Measurements from ENCODE around the gene ACACA. TPM values are rescaled to one million over a fixed set of nuclear protein-coding genes. Genes with fewer than 3 reads are reported as not detected.

The ACACA gene
- total RNA-seq, 2 experiments from 2014 or later: 58.9 to 64.0 TPM

DNA sequence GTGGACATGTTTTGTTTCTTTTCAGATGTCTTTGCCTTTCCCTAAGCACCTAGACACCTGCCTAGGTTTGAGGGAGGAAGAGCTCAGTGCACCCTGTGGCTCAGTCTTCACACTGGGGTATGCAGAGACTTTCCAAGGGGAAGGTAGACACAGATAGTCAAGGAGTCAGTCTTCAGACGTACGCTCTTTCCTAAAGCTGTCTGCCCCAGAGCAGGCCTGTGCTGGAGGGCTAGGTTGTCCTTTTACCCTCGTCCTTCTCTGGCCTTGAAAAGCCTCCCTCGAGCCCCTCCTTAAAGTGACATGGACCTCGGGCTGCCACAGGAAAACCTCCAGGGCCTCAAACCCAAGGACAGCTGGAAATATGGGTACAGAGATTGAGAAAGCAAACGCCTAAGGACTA lies 354.2 kb downstream of the ACACA start:
- Mint-ChIP-seq H3K9me3 (ENCODE audit: insufficient read depth) (no peaks in the 10 kb centered on the region), H3K27me3 (ENCODE audit: low read depth) (no peaks in the 10 kb centered on the region), H3K36me3 (ENCODE audit: low read depth) (peaks cover 18% of the 10 kb centered on the region), H3K4me3 (no peak overlapping the region), H3K27ac (no peak overlapping the region), H3K4me1 (ENCODE audit: low read depth) (peaks cover 6% of the 10 kb centered on the region)
- DNase-seq (no peak), ATAC-seq (no peak)
- POLR2A ChIA-PET: no interaction called here
- CTCF ChIA-PET: no interaction called here

DNA sequence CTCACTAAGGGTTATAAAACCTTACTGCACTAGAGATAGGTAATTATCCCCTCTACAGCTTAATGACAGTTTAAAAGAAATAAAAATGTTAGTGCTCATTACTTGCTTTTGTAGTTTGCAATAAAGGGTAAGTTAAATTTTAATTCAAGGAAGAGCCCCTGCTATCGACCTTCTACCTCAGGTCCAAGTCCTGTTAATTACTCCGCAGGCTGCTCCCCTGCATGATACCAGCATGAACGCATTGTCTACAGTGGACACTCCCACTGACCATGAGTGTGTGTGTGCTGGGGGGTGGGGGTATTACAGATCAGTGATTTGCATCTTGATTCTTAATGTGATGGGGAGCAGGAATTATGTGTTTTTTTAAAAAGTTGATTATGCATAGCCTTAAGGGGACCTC lies 354.8 kb downstream of the ACACA start:
- Mint-ChIP-seq H3K4me3 (no peak overlapping the region), H3K9me3 (ENCODE audit: insufficient read depth) (no peaks in the 10 kb centered on the region), H3K36me3 (ENCODE audit: low read depth) (peaks cover 16% of the 10 kb centered on the region), H3K4me1 (ENCODE audit: low read depth) (peaks cover 7% of the 10 kb centered on the region), H3K27me3 (ENCODE audit: low read depth) (no peaks in the 10 kb centered on the region), H3K27ac (no peak overlapping the region)
- ChIA-PET CTCF (interaction anchor here (1.4 kb wide), 1 partner anchor 450 kb away, joined by 4 read pairs; no protein-coding TSS in a partner anchor), POLR2A (no interaction called here)
- DNase-seq (no peak), ATAC-seq (no peak)

DNA sequence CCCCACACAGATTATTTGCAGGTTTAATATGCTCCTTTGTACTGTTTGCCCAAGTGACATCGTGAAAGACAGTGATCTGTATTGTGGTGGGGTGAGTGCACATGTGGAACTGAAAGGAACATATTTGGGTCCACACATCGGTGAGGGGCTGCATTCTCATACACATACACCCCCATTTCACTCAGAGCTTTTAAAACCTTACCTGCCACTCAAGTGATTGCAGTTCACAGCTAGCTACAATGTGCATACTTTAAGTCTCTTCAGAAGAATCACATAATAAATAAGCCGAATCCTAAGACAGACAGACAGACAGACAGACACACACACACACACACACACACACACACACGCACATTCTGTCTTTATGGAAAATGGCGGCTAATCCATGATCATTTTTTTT lies 355.3 kb downstream of the ACACA start:
- peaks cover 12% of the 10 kb centered on the region for H3K36me3 Mint-ChIP-seq (ENCODE audit: low read depth)
- H3K27me3 Mint-ChIP-seq (ENCODE audit: low read depth): no peaks in the 10 kb centered on the region
- no peaks in the 10 kb centered on the region for H3K9me3 Mint-ChIP-seq (ENCODE audit: insufficient read depth)
- H3K4me3 Mint-ChIP-seq: no peak overlapping the region
- H3K27ac Mint-ChIP-seq: no peak overlapping the region
- peaks cover 7% of the 10 kb centered on the region for H3K4me1 Mint-ChIP-seq (ENCODE audit: low read depth)
- no peak for DNase-seq
- no peak for ATAC-seq
- ChIA-PET CTCF (interaction anchor here (1.4 kb wide), 1 partner anchor 449 kb away, joined by 4 read pairs; no protein-coding TSS in a partner anchor), POLR2A (no interaction called here)

DNA sequence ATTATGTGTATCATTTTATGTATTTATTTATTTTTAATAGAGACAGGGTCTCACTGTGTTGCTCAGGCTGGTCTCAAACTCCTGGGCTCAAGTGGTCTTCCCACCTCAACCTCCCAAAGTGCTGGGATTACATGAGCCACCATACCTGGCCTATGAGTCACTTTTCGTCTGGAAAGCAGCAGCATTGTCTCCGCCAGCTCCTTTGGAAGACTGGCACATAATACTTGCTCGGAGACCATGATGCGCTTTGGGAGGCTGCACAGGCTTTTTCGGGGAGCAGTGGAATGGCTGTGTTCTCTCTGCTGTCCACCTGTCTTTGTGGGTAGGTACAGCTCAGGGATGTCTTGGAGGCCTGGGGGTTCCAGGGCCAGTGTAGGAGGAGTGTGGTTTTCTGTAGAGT lies 355.7 kb downstream of the ACACA start:
- POLR2A ChIA-PET: no interaction called here
- H3K36me3 Mint-ChIP-seq (ENCODE audit: low read depth): peaks cover 8% of the 10 kb centered on the region
- peaks cover 7% of the 10 kb centered on the region for H3K4me1 Mint-ChIP-seq (ENCODE audit: low read depth)
- CTCF ChIA-PET: interaction anchor here (1.4 kb wide), 1 partner anchor 449 kb away, joined by 4 read pairs; no protein-coding TSS in a partner anchor
- ATAC-seq (no peak), DNase-seq (no peak)
- H3K27me3 Mint-ChIP-seq (ENCODE audit: low read depth): no peaks in the 10 kb centered on the region
- no peak overlapping the region for H3K27ac Mint-ChIP-seq
- no peak overlapping the region for H3K4me3 Mint-ChIP-seq
- no peaks in the 10 kb centered on the region for H3K9me3 Mint-ChIP-seq (ENCODE audit: insufficient read depth)

DNA sequence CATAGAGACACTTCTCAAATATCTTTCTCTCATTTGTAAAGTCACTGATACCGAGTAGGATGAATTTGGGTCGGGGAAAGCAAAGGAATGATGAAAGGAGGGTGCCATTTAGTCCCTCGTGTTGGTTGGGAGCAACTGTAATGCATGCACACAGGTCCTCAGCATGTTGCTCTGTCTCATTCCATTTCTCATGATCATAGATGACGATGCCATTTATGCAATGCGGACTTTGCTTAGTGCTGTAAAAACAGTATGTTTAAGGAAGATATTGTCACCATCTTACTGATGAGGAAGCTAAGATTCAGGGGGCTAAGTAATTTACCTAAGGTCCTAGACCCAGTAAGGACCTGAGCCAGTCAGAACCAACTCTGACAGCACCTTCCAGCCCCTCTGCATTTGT lies 357.8 kb downstream of the ACACA start:
- Mint-ChIP-seq H3K27ac (no peak overlapping the region), H3K36me3 (ENCODE audit: low read depth) (peaks cover 3% of the 10 kb centered on the region)
- no peak for ATAC-seq

DNA sequence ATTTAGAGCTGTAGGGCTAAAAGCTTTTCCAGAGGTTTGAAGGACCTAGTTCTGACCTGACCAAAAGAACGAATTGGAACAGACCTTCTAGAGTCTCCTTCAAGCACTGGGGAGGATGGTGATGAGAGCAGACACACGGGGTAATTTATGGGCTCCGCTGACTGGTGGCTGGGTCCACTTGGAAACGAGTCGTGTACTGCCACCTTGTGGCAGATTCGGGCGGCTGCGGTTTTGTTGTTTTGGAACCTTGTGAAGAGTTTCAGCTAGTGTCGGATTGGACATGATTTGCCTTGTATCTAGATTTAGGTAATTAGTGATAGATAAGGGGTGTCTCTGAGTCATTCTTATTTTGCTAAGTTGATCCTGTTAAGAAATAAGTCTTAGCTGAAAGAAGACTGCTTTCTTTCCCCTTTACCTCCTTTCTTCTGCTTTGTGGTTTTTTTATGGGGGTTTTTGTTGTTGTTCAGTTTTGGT lies 359.0 kb downstream of the ACACA start:
- Mint-ChIP-seq H3K36me3 (ENCODE audit: low read depth) (peaks cover 7% of the 10 kb centered on the region), H3K27me3 (ENCODE audit: low read depth) (no peaks in the 10 kb centered on the region), H3K4me1 (ENCODE audit: low read depth) (peaks cover 12% of the 10 kb centered on the region), H3K4me3 (no peak overlapping the region), H3K27ac (no peak overlapping the region), H3K9me3 (ENCODE audit: insufficient read depth) (no peaks in the 10 kb centered on the region)
- peak; percentile 88 for DNase-seq
- ChIA-PET CTCF (interaction anchor here (0.7 to 5.0 kb wide), 52 partner anchors 9 to 449 kb away, joined by 3 to 25 read pairs (median 4); partner anchors contain the start of genes AATF and MRM1), POLR2A (no interaction called here)
- peak; percentile 81 for ATAC-seq

More for the DNA sequence above, 357.8 kb downstream of the ACACA start:
- H3K27me3 Mint-ChIP-seq (ENCODE audit: low read depth): no peaks in the 10 kb centered on the region
- ChIA-PET CTCF (interaction anchor here (1.0 to 5.0 kb wide), 14 partner anchors 30 to 450 kb away, joined by 3 to 25 read pairs (median 4); partner anchors contain the start of gene AATF), POLR2A (no interaction called here)
- no peaks in the 10 kb centered on the region for H3K9me3 Mint-ChIP-seq (ENCODE audit: insufficient read depth)
- H3K4me3 Mint-ChIP-seq: no peak overlapping the region
- DNase-seq: no peak
- peaks cover 7% of the 10 kb centered on the region for H3K4me1 Mint-ChIP-seq (ENCODE audit: low read depth)

DNA sequence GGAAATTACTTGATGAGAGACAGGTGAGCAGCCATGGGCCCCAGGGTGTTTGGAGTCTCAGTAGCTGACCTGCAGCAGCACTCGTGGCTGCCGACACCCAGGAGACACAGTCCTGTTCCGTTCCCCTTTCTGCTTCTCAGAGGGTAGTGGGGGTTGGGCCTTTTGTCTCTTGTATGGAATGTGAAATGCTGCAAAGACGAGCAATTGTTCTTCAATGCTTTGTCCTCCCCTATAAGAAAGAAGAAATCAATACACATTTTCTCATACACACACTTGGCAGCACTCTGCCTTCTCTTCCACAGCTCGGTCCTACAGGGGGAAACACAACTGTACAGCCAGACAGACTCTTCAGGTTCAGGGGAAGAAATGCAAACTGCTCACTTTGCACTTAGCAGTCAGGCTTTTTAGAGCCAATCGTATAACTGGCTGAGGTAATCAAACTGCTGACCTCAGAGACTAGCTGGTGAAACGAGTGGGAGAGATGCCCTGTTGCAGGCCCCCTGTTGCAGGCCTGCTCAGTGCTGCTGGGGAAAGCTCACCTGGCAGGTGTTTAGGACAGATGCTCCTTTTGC lies 361.2 kb downstream of the ACACA start:
- ATAC-seq: no peak
- ChIA-PET CTCF (interaction anchor here (0.7 to 5.0 kb wide), 5 partner anchors 9 to 419 kb away, joined by 3 to 25 read pairs (median 19); partner anchors contain the start of gene AATF), POLR2A (interaction anchor here (0.6 kb wide), 1 partner anchor 96 kb away, joined by 4 read pairs; no protein-coding TSS in a partner anchor)
- H3K27me3 Mint-ChIP-seq (ENCODE audit: low read depth): no peaks in the 10 kb centered on the region
- no peak overlapping the region for H3K4me3 Mint-ChIP-seq
- no peak overlapping the region for H3K27ac Mint-ChIP-seq
- peaks cover 7% of the 10 kb centered on the region for H3K36me3 Mint-ChIP-seq (ENCODE audit: low read depth)
- DNase-seq: no peak
- peaks cover 12% of the 10 kb centered on the region for H3K4me1 Mint-ChIP-seq (ENCODE audit: low read depth)
- H3K9me3 Mint-ChIP-seq (ENCODE audit: insufficient read depth): no peaks in the 10 kb centered on the region

DNA sequence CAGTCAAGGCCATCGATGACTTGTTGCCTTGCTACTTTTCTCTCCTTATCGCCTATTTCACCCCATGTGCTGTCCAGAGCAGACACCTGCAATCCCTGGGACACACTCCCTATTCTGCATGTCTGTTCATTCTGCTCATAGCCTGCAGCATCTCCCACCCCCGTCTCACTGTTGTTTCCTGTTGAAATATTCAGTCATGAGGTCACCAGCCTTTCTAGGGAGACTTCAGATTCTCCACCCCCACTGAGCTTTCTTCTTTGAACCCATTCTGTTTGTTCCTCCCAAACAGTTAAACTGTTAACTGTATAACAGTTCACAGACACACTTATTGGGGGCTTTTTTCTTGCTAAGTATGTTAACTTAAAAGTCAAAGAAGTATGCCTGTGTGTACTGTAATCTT lies 363.4 kb downstream of the ACACA start:
- ChIA-PET POLR2A (interaction anchor here (1.0 kb wide), 1 partner anchor 17 kb away, joined by 3 read pairs; no protein-coding TSS in a partner anchor), CTCF (interaction anchor here (0.7 to 1.0 kb wide), 2 partner anchors 414 to 417 kb away, joined by 3 read pairs; no protein-coding TSS in a partner anchor)
- peaks cover 12% of the 10 kb centered on the region for H3K4me1 Mint-ChIP-seq (ENCODE audit: low read depth)
- H3K9me3 Mint-ChIP-seq (ENCODE audit: insufficient read depth): no peaks in the 10 kb centered on the region
- ATAC-seq (no peak), DNase-seq (no peak)
- no peaks in the 10 kb centered on the region for H3K27me3 Mint-ChIP-seq (ENCODE audit: low read depth)
- no peak overlapping the region for H3K27ac Mint-ChIP-seq
- peaks cover 10% of the 10 kb centered on the region for H3K36me3 Mint-ChIP-seq (ENCODE audit: low read depth)
- no peak overlapping the region for H3K4me3 Mint-ChIP-seq

DNA sequence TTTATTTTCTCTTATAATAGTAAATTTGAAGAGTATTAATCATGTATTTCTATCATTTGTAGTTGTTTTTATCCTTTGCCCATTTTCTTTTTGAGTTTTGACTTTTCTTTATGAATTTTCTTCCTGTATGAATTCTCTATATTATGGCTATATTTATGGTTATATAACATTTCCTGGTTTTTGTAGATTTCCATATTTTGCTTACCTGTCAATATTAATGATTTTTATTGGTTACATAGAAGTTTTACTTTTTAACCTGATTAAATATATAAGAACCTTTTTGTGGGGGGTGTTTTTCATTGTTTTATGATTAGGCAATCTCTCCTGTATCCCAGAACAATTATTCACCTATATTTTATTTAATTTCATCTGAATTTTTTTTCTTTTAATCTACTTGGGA lies 364.7 kb downstream of the ACACA start:
- H3K4me3 Mint-ChIP-seq: no peak overlapping the region
- DNase-seq: no peak
- H3K36me3 Mint-ChIP-seq (ENCODE audit: low read depth): peaks cover 12% of the 10 kb centered on the region
- no peak overlapping the region for H3K27ac Mint-ChIP-seq
- peaks cover 5% of the 10 kb centered on the region for H3K4me1 Mint-ChIP-seq (ENCODE audit: low read depth)
- POLR2A ChIA-PET: no interaction called here
- no peaks in the 10 kb centered on the region for H3K9me3 Mint-ChIP-seq (ENCODE audit: insufficient read depth)
- CTCF ChIA-PET: no interaction called here
- no peak for ATAC-seq
- no peaks in the 10 kb centered on the region for H3K27me3 Mint-ChIP-seq (ENCODE audit: low read depth)

DNA sequence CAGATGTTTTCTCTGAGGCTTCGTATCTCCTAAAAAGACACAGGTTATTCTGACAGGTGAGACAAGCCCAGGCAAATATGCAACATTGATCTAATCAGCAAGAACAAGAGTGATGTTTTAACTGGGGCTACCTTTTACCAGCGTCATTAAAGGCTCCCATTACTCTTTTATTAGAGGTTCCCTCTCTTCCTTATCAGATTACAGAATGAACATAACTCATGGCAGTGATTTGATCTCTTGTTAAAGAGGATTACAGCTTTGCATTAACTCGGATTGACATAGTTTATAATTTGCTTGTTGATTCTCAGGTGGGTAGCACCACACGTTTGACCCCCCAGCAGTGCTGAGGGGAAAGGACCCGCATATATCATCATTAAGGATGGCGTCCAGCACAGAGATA lies 367.4 kb downstream of the ACACA start:
- Mint-ChIP-seq H3K9me3 (ENCODE audit: insufficient read depth) (no peaks in the 10 kb centered on the region), H3K36me3 (ENCODE audit: low read depth) (peaks cover 21% of the 10 kb centered on the region), H3K4me3 (no peak overlapping the region), H3K4me1 (ENCODE audit: low read depth) (peaks cover 5% of the 10 kb centered on the region), H3K27me3 (ENCODE audit: low read depth) (no peaks in the 10 kb centered on the region), H3K27ac (no peak overlapping the region)
- no peak for DNase-seq
- no peak for ATAC-seq
- CTCF ChIA-PET: no interaction called here
- POLR2A ChIA-PET: no interaction called here

DNA sequence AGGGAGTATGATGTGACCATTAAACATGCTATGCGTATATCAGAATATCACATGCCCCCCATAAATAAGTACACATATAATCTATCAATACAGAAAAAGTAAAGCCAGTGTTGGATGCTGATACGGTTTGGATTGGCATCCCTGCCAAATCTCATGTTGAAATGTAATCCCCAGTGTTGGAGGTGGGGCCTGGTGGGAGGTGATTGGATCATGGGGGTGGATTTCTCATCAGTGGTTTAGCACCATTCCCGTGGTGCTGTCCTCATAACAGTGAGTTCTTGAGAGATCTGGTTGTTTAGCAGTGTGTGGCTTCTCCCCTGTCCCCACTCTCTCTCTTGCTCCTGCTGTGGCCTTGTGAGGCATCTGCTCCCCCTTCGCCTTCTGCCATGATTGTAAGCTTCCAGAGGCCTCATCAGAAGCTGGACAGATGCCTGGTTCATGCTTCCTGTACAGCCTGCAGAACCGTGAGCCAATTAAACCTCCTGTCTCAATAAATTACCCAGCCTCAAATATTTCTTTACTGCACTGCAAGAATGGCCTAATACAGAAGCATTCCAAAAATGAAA lies 369.0 kb downstream of the ACACA start:
- Mint-ChIP-seq H3K4me3 (no peak overlapping the region), H3K27ac (no peak overlapping the region), H3K9me3 (ENCODE audit: insufficient read depth) (no peaks in the 10 kb centered on the region), H3K36me3 (ENCODE audit: low read depth) (peaks cover 21% of the 10 kb centered on the region), H3K27me3 (ENCODE audit: low read depth) (no peaks in the 10 kb centered on the region), H3K4me1 (ENCODE audit: low read depth) (no peaks in the 10 kb centered on the region)
- DNase-seq (no peak), ATAC-seq (no peak)
- ChIA-PET POLR2A (no interaction called here), CTCF (interaction anchor here (0.6 to 1.4 kb wide), 2 partner anchors 10 to 312 kb away, joined by 4 read pairs; no protein-coding TSS in a partner anchor)
